Stimulated activated effector memory CD8-positive, alpha-beta T cell treated with anti-CD3 and anti-CD28 coated beads, Interleukin-12 subunit alpha, Interleukin-12 subunit beta, amount 100 ng/mL, for 72 hours (primary cell): ENCODE measurements around the gene LY6G6C.
A peak's percentile ranks its signal among the peaks of the same experiment; 100 is the strongest.

Experiments used
- ATAC-seq: fragments of 150-1000 bp; cut with Tn5 transposase; 2 replicates; pipeline ENCODE4 v1.10.0; 2021
- DNase-seq, 2 donors: peaks; one replicate each; pipeline ENCODE4 v3.0.0; 2021 to 2022; ENCODE audit warnings: low spot score in 2 of 2
- H3K27ac Mint-ChIP-seq: one replicate; pipeline ENCODE4 v1.8.0; 2022; ENCODE audit warnings: mild to moderate bottlenecking, mixed read lengths
- H3K36me3 Mint-ChIP-seq: one replicate; pipeline ENCODE4 v1.8.0; 2022; ENCODE audit warnings: mild to moderate bottlenecking, mixed read lengths
- H3K4me1 Mint-ChIP-seq: one replicate; pipeline ENCODE4 v1.8.0; 2022; ENCODE audit warnings: mixed read lengths
- H3K4me3 Mint-ChIP-seq: one replicate; pipeline ENCODE4 v1.8.0; 2022; ENCODE audit warnings: mild to moderate bottlenecking, mixed read lengths
- H3K9me3 Mint-ChIP-seq: one replicate; pipeline ENCODE4 v1.8.0; 2022; ENCODE audit warnings: mixed read lengths

The LY6G6C gene

DNA sequence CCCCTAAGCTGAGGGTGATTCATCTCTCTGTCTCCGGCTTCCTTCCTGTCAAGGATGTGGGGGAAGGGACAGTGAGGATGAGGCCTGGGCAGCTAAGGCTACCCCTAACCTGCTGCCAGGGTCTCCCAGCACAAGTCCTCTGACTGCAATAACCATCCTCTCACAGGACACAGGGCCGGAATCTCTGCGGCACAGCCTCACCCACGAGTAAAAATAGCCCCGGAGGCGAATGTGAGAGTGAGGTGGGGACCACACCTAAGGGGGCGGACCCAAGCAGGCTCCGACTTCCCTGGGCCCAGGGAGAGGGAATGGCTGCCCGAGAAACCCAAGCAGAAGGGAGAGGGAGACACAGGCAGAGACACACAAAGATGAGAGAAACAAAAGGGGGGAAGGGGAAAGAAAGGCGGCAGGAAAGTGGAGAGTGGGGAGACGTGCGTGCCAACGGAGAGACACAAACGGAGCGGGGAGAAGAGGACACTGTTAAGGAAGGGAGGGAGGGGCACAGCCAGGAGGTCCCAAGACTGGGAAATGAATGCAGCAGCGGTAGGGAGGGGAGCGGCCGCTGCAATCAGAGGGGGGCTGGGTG lies 13.4 kb upstream of the LY6G6C start:
- peak; percentile 66 for ATAC-seq
- Mint-ChIP-seq H3K4me1 (peaks cover 67% of the 10 kb centered on the region), H3K4me3 (peak overlapping the region; percentile 84), H3K27ac (peak overlapping the region; percentile 92), H3K9me3 (no peaks in the 10 kb centered on the region), H3K36me3 (peaks cover 72% of the 10 kb centered on the region)
- peak; percentile 48 to 80 for DNase-seq

GRCh38 chr6:31734247-31734820 lies 12.8 kb upstream of the LY6G6C start:
- ATAC-seq (no peak), DNase-seq (no peak)
- Mint-ChIP-seq H3K4me1 (peaks cover 67% of the 10 kb centered on the region), H3K4me3 (peak overlapping the region; percentile 84), H3K36me3 (peaks cover 72% of the 10 kb centered on the region), H3K9me3 (no peaks in the 10 kb centered on the region), H3K27ac (peak overlapping the region; percentile 92)

- H3K4me3 Mint-ChIP-seq, result peak overlapping the region; percentile 84
- H3K36me3 Mint-ChIP-seq, result peaks cover 77% of the 10 kb centered on the region
- H3K9me3 Mint-ChIP-seq, result no peaks in the 10 kb centered on the region
- peak overlapping the region; percentile 92 for H3K27ac Mint-ChIP-seq
- ATAC-seq (no peak), DNase-seq (no peak)
- peaks cover 67% of the 10 kb centered on the region for H3K4me1 Mint-ChIP-seq
Measured at GRCh38 chr6:31733734-31734133, 12.2 kb upstream of the LY6G6C start.

- ATAC-seq (no peak), DNase-seq (no peak)
- no peaks in the 10 kb centered on the region for H3K9me3 Mint-ChIP-seq
- H3K4me3 Mint-ChIP-seq, result no peak overlapping the region
- H3K36me3 Mint-ChIP-seq, result peaks cover 82% of the 10 kb centered on the region
- peaks cover 64% of the 10 kb centered on the region for H3K4me1 Mint-ChIP-seq
- no peak overlapping the region for H3K27ac Mint-ChIP-seq
Measured at GRCh38 chr6:31732029-31732428, 10.5 kb upstream of the LY6G6C start.

- H3K27ac Mint-ChIP-seq, result peak overlapping the region; percentile 91
- no peaks in the 10 kb centered on the region for H3K9me3 Mint-ChIP-seq
- ATAC-seq (no peak), DNase-seq (no peak)
- peaks cover 74% of the 10 kb centered on the region for H3K36me3 Mint-ChIP-seq
- peak overlapping the region; percentile 87 for H3K4me3 Mint-ChIP-seq
- peaks cover 71% of the 10 kb centered on the region for H3K4me1 Mint-ChIP-seq
Measured at GRCh38 chr6:31730631-31731086, 9.1 kb upstream of the LY6G6C start.

GRCh38 chr6:31729979-31730630 lies 8.6 kb upstream of the LY6G6C start:
- Mint-ChIP-seq H3K4me1 (peaks cover 74% of the 10 kb centered on the region), H3K27ac (peak overlapping the region; percentile 91), H3K4me3 (peak overlapping the region; percentile 87), H3K36me3 (peaks cover 69% of the 10 kb centered on the region), H3K9me3 (no peaks in the 10 kb centered on the region)
- ATAC-seq (peak; percentile 68), DNase-seq (peak; percentile 64 to 89)

- DNase-seq (peak; percentile 67 to 91), ATAC-seq (peak; percentile 81)
- Mint-ChIP-seq H3K36me3 (peaks cover 63% of the 10 kb centered on the region), H3K4me3 (peak overlapping the region; percentile 87), H3K4me1 (peaks cover 71% of the 10 kb centered on the region), H3K27ac (peak overlapping the region; percentile 91), H3K9me3 (no peaks in the 10 kb centered on the region)
Measured at GRCh38 chr6:31729515-31729978, 8.0 kb upstream of the LY6G6C start.

DNA sequence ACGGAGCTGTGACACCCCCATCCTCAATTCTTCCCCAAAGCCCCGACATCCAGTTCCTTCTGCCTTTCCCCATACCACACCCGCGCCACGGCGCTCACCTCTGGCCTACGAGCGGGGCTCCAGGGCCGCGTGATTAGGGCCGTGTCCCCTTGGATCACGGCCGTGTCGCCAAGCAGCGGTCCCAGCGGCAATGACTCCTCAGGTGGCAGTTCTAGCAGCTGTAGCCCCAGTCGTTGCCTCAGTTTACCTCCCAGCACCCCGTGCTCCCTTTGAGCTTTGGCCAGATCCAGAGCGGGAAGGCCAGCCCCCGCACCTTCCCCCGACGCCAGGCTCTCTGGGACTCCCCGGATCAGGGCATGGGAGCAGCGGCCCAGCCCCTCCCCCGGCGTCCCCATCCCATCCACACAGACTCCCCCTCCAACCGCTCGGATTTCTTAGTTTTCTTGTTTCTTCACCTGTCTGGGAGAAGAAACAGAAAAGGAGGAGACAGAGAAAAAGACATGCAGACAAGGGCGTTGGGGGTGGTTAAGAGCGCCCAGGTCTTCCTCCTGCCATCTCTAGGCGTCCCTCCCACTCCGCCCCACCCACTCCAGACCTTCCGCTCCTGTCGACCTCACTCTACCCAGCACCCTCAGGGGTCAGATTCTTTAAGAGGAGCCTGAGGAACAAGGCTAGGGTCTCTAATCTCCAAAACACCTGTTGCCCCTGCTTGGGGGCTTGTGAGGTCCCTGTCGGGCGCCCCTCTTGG lies 7.4 kb upstream of the LY6G6C start, which contains the start of gene DDAH2:
Gene DDAH2, minus strand, starts transcription at position 533 of the 748 bp plus-strand sequence. Its CDS starts 138 bp downstream, at position 395.
- H3K4me1 Mint-ChIP-seq, result peaks cover 67% of the 10 kb centered on the region
- ATAC-seq (peak; percentile 43), DNase-seq (no peak)
- H3K4me3 Mint-ChIP-seq, result peak within 1 kb of the TSS; percentile 87
- H3K9me3 Mint-ChIP-seq, result no peaks in the 10 kb centered on the region
- peak within 1 kb of the TSS; percentile 91 for H3K27ac Mint-ChIP-seq
- H3K36me3 Mint-ChIP-seq, result peaks cover 57% of the 10 kb centered on the region

- Mint-ChIP-seq H3K27ac (peak overlapping the region; percentile 91), H3K9me3 (no peaks in the 10 kb centered on the region), H3K4me3 (peak overlapping the region; percentile 87), H3K36me3 (peaks cover 55% of the 10 kb centered on the region), H3K4me1 (peaks cover 61% of the 10 kb centered on the region)
- ATAC-seq (no peak), DNase-seq (no peak)
Measured at GRCh38 chr6:31727717-31728671, 6.4 kb upstream of the LY6G6C start.

GRCh38 chr6:31727034-31727716 lies 5.6 kb upstream of the LY6G6C start:
- Mint-ChIP-seq H3K27ac (peak overlapping the region; percentile 91), H3K36me3 (peaks cover 47% of the 10 kb centered on the region), H3K4me3 (peak overlapping the region; percentile 87), H3K4me1 (peaks cover 60% of the 10 kb centered on the region), H3K9me3 (no peaks in the 10 kb centered on the region)
- DNase-seq (no peak), ATAC-seq (peak; percentile 19)

DNA sequence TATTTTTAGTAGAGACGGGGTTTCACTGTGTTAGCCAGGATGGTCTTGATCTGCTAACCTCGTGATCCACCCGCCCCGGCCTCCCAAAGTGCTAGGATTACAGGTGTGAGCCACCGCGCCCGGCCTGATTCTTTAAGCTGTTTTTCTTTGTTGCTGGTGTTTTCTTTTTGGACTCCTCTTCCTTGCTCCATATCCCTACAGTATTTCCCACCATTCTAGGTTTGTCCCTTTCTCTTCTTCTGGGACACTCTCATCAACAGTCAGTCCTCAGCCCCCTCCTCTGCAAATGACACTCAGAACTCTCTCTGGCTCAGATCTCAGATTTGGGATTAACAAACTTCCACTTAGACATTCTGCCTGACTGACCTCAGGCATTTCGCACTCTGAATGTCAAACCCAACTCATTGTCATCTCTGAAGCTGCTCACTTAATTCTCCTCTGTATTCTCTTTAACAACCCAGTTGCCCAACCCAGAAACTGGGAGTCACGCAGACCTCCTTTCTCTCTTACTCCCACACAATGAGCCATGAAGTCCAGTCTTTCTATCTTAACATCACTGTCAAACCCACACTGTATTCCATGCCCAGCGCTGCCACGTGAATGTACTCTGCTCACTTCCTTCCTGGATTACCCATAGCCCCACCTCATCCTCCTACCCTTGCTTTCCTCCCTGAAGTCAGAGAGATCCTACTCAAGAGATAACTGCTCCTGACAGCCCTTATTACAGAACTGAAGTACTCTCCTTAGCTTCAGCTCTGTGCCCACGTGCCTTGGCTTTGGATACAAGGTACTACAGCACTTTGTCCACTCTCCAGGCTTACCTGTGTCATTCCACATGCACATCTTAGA lies 4.2 kb upstream of the LY6G6C start:
- Mint-ChIP-seq H3K4me1 (peaks cover 56% of the 10 kb centered on the region), H3K36me3 (peaks cover 33% of the 10 kb centered on the region), H3K27ac (peak overlapping the region; percentile 91), H3K9me3 (no peaks in the 10 kb centered on the region), H3K4me3 (no peak overlapping the region)
- DNase-seq, result no peak
- ATAC-seq, result no peak

- ATAC-seq (no peak), DNase-seq (no peak)
- no peak overlapping the region for H3K4me3 Mint-ChIP-seq
- H3K4me1 Mint-ChIP-seq, result peaks cover 40% of the 10 kb centered on the region
- H3K36me3 Mint-ChIP-seq, result peaks cover 17% of the 10 kb centered on the region
- H3K9me3 Mint-ChIP-seq, result no peaks in the 10 kb centered on the region
- peak overlapping the region; percentile 42 for H3K27ac Mint-ChIP-seq
Measured at GRCh38 chr6:31723980-31724691, 2.6 kb upstream of the LY6G6C start.
